HG03442 (cell line): ENCODE results near the gene SLC6A5.
A peak's percentile ranks its signal among the peaks of the same experiment; 100 is the strongest.

Experiments used
- ATAC-seq: cut with Tn5 transposase; IDR thresholded peaks from one replicate; pipeline ENCODE4 v1.9.1; 2021; ENCODE audit warnings: mild to moderate bottlenecking, moderate library complexity; ENCODE audit not compliant: unreplicated experiment

Gene SLC6A5

GRCh38 chr11:20620988-20621387 is 21.6 kb downstream of the SLC6A5 start:
- ATAC-seq, result no peak

GRCh38 chr11:20621679-20622078 is 22.3 kb downstream of the SLC6A5 start:
- no peak for ATAC-seq

GRCh38 chr11:20623252-20623651 is 23.8 kb downstream of the SLC6A5 start:
- no peak for ATAC-seq

GRCh38 chr11:20626279-20626678 is 26.9 kb downstream of the SLC6A5 start:
- ATAC-seq, result no peak

- ATAC-seq, result no peak
These were observed 27.6 kb downstream of the SLC6A5 start for GRCh38 chr11:20627026-20627425.

GRCh38 chr11:20627701-20628100 is 28.3 kb downstream of the SLC6A5 start:
- ATAC-seq, result no peak

GRCh38 chr11:20631519-20632168 is 32.2 kb downstream of the SLC6A5 start:
- no peak for ATAC-seq

GRCh38 chr11:20632169-20632532 is 32.7 kb downstream of the SLC6A5 start:
- no peak for ATAC-seq

GRCh38 chr11:20634044-20634443 is 34.6 kb downstream of the SLC6A5 start:
- ATAC-seq, result no peak

- no peak for ATAC-seq
These were observed 35.4 kb downstream of the SLC6A5 start for GRCh38 chr11:20634781-20635180.

GRCh38 chr11:20638074-20638473 is 38.7 kb downstream of the SLC6A5 start:
- ATAC-seq, result no peak

GRCh38 chr11:20639688-20640087 is 40.3 kb downstream of the SLC6A5 start:
- ATAC-seq, result no peak

- no peak for ATAC-seq
These were observed 41.0 kb downstream of the SLC6A5 start for GRCh38 chr11:20640401-20640800.

- no peak for ATAC-seq
These were observed 45.0 kb downstream of the SLC6A5 start for GRCh38 chr11:20644360-20644759.

GRCh38 chr11:20647976-20648565 is 48.7 kb downstream of the SLC6A5 start:
- ATAC-seq, result peak; percentile 60

- ATAC-seq, result no peak
These were observed 52.9 kb downstream of the SLC6A5 start for GRCh38 chr11:20652150-20652806.

GRCh38 chr11:20654038-20654437 is 54.6 kb downstream of the SLC6A5 start:
- no peak for ATAC-seq

- no peak for ATAC-seq
These were observed 57.5 kb downstream of the SLC6A5 start for GRCh38 chr11:20656901-20657300.

GRCh38 chr11:20658135-20658534 is 58.7 kb downstream of the SLC6A5 start:
- no peak for ATAC-seq

GRCh38 chr11:20661445-20661844 is 62.0 kb downstream of the SLC6A5 start:
- no peak for ATAC-seq

- no peak for ATAC-seq
These were observed 62.4 kb downstream of the SLC6A5 start for GRCh38 chr11:20661850-20662249.

- no peak for ATAC-seq
These were observed 68.9 kb downstream of the SLC6A5 start for GRCh38 chr11:20668131-20668809.
